ENCODE measurements around the gene MAF. TPM values are rescaled to one million over a fixed set of nuclear protein-coding genes. Genes with fewer than 3 reads are reported as not detected.

The MAF gene
- total RNA-seq, 1 experiment from 2014 or later = 4.9 TPM

DNA sequence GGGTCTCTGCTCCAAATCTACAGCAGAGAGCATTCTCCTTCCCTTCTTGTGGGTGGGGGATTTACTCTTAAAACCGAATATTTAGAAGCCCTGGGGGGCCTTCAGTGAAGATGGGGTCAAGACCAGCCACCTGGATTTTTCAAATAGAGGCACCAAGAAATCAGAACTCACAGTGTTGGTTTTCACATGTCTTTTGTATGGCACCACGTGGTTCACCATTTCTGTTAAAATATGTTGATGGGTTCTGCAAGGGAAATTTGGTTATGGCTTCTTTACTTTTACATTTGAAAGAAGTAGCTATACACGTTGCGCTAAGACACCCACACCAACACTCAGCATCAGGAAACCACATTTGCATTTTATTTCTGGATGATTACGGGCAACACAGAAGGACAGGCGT is 17.7 kb downstream of the MAF start:
- no peak overlapping the region for H4K8ac ChIP-seq (replicated peaks; ENCODE audit: insufficient read length, low read depth, low read length)
- no peaks in the 10 kb centered on the region for H4K20me1 ChIP-seq (ENCODE audit: control insufficient read depth, insufficient read depth, insufficient read length)
- H3K56ac ChIP-seq (ENCODE audit: insufficient read length, low read depth, low read length) = no peak overlapping the region
- H2BK15ac ChIP-seq (ENCODE audit: low read depth, low read length) = no peak overlapping the region
- no peak overlapping the region for H2BK120ac ChIP-seq (ENCODE audit: low read depth, low read length, poor library complexity, severe bottlenecking)
- no peak overlapping the region for H3K4me2 ChIP-seq (ENCODE audit: insufficient read depth, insufficient read length, low read length)
- no CpG with 5 or more reads among the region's 6 CpGs for WGBS (ENCODE audit: extremely low coverage, insufficient read length, low lambda C conversion rate)
- no peak overlapping the region for H2BK20ac ChIP-seq (ENCODE audit: low read depth, low read length, poor library complexity, severe bottlenecking)
- no peak overlapping the region for H3K4ac ChIP-seq (ENCODE audit: low read depth, low read length)
- no peak overlapping the region for H3K27ac ChIP-seq (ENCODE audit: insufficient read length, low read depth, low read length)
- DNase-seq = no peak
- no peak overlapping the region for H3T11ph ChIP-seq (ENCODE audit: low read length)
- H3K14ac ChIP-seq (ENCODE audit: insufficient read depth, low read length) = no peak overlapping the region
- Mint-ChIP-seq H3K27me3 (ENCODE audit: low read depth) (no peaks in the 10 kb centered on the region; the same call in none of the 2 replicates), H3K36me3 (ENCODE audit: insufficient read depth in 1 of 3, low read depth in 3 of 3) (no peaks in the 10 kb centered on the region), H3K27ac (no peak overlapping the region), H3K9me3 (no peaks in the 10 kb centered on the region), H3K4me3 (no peak overlapping the region), H3K4me1 (peaks cover 42 to 56% of the 10 kb centered on the region in 2 experiments)
- H3K23ac ChIP-seq (ENCODE audit: insufficient read length, low read depth, low read length) = no peak overlapping the region
- no peak overlapping the region for H2BK12ac ChIP-seq (ENCODE audit: insufficient read length, low read depth, low read length)
- H3K9me3 ChIP-seq (ENCODE audit: control insufficient read depth, low read depth, low read length) = no peaks in the 10 kb centered on the region
- TF ChIP-seq, protein P1, sequence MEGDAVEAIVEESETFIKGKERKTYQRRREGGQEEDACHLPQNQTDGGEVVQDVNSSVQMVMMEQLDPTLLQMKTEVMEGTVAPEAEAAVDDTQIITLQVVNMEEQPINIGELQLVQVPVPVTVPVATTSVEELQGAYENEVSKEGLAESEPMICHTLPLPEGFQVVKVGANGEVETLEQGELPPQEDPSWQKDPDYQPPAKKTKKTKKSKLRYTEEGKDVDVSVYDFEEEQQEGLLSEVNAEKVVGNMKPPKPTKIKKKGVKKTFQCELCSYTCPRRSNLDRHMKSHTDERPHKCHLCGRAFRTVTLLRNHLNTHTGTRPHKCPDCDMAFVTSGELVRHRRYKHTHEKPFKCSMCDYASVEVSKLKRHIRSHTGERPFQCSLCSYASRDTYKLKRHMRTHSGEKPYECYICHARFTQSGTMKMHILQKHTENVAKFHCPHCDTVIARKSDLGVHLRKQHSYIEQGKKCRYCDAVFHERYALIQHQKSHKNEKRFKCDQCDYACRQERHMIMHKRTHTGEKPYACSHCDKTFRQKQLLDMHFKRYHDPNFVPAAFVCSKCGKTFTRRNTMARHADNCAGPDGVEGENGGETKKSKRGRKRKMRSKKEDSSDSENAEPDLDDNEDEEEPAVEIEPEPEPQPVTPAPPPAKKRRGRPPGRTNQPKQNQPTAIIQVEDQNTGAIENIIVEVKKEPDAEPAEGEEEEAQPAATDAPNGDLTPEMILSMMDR (conservative IDR thresholded peaks at IDR 0.05) = no peak
- H2BK5ac ChIP-seq (ENCODE audit: insufficient read length, low read length) = no peak overlapping the region
- H2AK5ac ChIP-seq (ENCODE audit: insufficient read length, low read length) = no peak overlapping the region
- H3K4me1 ChIP-seq (ENCODE audit: insufficient read depth, low read length) = peaks cover 2% of the 10 kb centered on the region; the same call in 1 of the 2 replicates
- no peaks in the 10 kb centered on the region for H3K23me2 ChIP-seq (ENCODE audit: insufficient read length, low read depth, low read length, poor library complexity, severe bottlenecking)
- no peak overlapping the region for H4K91ac ChIP-seq (ENCODE audit: insufficient read length, low read depth, low read length)
- H3K79me2 ChIP-seq (ENCODE audit: insufficient read depth, low read length) = no peaks in the 10 kb centered on the region
- H2AFZ ChIP-seq (ENCODE audit: low read length) = no peak overlapping the region
- H3K79me1 ChIP-seq (ENCODE audit: insufficient read depth, low read depth, low read length, poor library complexity, severe bottlenecking) = no peaks in the 10 kb centered on the region
- no peaks in the 10 kb centered on the region for H3K27me3 ChIP-seq (ENCODE audit: insufficient read depth, low read length)
- no peak overlapping the region for H3K18ac ChIP-seq (ENCODE audit: insufficient read length, low read depth, low read length)
- H4K5ac ChIP-seq (ENCODE audit: insufficient read length, low read depth, low read length) = no peak overlapping the region
- no peak overlapping the region for H3K9ac ChIP-seq (ENCODE audit: extremely low read depth, insufficient read length, low read length)
